HG03060 (cell line): ENCODE data around the gene WNT2B.

Experiments
- ATAC-seq: cut with Tn5 transposase; IDR thresholded peaks from one replicate; pipeline ENCODE4 v1.9.1; 2021; ENCODE audit warnings: low read depth, moderate number of reproducible peaks; ENCODE audit not compliant: unreplicated experiment

WNT2B gene

DNA sequence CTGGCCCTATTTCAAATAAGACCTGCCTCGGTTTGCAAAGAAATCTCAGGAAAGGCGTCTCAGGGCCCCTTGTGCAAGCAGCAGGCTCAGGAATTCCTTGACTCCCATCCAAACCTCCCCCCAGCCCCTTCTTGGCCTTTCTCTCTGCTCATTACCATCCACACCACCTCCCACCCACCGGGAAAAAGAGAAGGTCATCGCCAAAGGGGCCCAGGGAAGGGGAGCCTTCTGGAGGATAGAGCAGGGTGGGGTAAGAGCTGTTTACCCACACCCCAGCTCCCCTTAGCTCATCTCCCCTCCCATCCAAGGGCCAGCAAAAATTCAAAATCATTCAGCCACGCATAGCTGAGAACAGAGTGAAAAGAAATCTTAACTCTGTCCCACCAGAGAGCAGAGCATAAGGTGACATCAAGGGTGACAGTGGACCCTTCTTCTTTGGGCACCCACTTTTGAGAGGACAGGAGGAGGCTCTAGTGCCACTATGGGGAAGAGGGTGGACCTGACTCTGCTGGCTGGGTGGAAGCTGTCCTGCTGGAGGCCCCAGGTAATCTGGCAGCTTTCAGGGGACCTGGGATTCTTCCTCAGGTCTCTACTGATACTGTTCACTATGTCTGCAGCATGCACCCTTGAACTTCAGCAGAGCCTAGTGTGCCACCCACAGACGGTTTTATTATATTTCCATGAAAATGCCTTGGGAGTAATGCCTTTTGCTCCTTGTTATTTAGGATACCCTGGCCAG lies 3.9 kb upstream of the WNT2B start:
- ATAC-seq = no peak

DNA sequence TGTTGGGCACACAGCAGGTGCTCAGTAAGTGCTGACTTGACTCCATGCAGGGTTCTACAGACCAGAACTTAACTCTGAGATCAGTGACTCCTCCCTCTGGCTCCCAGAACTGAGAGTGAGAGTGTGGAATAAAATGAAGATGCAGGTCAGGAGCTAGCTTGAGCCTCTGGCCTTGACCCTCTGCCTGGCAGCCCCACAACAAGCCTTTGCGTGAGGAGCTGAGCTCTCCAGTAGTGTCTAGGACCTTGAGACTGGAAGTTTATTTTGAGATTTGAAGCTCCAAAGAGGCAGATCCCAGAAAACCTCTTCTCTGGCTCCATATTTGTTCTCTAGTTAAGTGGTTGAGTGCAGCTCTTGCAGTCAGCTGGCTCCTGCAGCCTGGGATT lies 3.4 kb upstream of the WNT2B start:
- ATAC-seq = no peak

GRCh38 chr1:112505878-112506277 lies 2.9 kb upstream of the WNT2B start:
- no peak for ATAC-seq

GRCh38 chr1:112506306-112506705 lies 2.5 kb upstream of the WNT2B start:
- ATAC-seq = no peak

DNA sequence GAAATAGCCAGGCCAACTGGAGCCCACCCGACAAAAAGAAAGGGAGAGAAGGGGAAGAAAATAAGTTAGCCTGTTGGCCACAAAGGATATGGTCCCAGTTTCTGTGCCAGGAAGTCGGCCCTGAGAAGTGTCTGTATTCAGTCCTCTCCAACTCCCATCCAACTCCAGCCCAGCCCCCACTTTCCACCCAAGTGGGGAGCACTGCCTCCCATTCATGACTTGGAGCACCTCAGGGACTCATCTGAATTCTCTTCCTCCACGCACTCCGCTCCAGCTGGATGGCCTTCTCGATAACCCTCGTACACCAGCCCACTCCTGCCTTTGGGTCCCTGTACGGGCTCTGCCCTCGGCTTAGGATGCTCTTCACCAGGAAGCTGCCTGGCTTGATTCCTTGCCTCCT lies 2.0 kb upstream of the WNT2B start:
- no peak for ATAC-seq

DNA sequence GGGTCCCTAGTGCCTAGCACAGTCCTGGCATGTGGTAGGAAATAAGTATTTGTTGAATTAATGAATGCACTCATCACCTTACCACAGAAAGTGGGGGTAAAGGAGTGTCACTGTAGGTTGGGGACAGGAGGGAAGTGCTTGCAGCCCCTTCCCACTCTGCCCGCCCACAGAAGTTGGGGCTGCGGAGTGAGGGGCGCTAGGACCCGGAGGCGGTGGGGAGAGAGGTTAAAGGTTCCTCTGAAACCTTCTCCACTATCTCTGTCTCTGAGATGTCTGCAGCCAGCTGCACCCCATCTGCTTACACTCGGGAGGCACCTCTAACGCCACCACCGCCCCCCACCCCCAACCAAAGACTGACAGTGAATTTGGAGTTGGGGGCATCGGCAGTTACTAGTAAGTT lies 1.4 kb upstream of the WNT2B start:
- no peak for ATAC-seq

GRCh38 chr1:112507921-112508277 lies 866 bp upstream of the WNT2B start:
- ATAC-seq = no peak

DNA sequence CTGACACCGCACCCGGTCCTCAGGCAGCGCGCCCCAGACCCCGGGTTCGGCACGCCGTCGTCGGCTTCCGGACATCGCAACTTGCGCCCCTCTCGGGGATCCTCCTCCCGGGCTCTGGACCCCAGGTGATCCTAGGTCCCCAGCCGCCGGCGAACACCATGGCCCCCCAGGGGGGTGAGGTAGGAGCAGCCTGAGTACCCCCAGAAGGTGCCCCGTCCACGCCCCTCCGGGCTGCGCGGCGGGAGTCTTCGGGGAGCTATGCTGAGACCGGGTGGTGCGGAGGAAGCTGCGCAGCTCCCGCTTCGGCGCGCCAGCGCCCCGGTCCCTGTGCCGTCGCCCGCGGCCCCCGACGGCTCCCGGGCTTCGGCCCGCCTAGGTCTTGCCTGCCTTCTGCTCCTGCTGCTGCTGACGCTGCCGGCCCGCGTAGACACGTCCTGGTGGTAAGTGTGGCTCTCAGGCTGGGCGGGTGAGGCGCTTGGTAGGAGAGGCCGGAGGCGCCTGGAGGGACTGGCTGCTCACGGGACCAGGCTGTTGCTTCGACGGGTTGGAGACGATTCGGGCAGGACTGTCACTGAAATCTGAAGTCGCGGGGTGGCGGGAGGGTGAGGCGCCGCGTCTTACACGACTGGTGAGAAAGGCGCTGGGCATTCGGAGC lies 367 bp downstream of the WNT2B start:
- ATAC-seq = no peak

DNA sequence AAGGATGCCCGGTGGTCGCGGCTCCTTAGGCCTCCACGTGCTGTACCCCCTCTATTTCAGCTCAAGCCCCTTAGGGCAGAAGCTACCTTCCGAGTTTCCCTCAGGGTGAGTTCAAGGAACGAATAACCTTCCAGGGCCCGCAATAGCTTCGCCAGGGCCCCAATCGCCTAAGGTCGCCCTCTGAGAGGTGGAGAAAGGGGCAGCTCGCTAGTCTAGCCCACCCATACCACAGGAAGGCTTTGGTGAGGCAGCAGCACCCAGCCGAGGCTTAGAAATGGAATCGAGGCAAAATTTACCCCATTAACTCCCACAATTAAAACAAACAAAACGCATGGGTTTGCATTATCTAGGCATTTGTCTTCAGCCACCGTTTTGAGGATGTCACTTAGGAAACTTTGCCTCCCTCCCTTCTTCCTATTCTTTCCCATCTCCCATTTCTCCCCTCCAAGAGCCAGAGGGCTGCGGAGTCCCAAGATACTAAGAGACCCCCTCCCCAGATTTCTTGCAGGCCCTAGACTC lies 954 bp downstream of the WNT2B start:
- ATAC-seq = no peak

DNA sequence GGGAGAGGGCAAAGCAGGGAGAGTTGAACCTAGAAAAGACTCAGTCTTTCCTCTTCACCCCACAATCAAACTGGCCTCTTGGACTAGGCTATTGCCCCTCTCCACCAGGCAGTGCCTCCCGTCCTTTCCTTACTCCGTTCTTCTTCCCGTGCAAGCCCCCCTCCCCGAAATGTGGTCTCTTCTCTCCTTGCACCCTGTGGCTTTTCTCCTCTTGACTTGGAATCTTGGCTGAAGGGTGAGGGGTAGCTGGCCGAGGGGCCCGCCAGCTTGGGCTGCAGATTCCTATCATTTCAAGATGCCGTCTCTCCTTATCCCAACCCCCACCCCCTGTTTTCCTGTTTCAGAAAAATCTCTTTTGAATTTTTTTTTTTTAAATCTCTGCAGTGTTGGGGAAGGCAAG lies 1.6 kb downstream of the WNT2B start:
- no peak for ATAC-seq

DNA sequence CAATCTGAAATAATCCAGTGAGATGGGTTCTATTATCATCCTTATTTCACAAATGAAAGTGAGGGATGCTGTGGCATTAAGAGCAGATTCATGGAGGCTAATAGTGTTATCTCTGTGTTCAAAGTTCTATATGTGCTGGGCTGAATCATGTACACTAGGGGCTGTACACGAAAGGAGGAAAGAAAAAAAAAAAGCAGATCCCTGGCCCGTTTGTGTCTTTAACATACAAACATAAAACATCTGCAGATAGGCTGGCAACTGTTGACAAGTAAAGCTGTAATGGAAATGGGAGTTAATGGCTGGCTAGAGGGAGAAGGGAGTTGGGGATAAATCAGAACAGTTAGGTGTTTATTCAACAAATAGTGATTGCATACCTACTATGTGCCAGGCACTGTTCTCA lies 3.1 kb downstream of the WNT2B start:
- ATAC-seq = no peak

GRCh38 chr1:112513112-112513870 lies 4.5 kb downstream of the WNT2B start:
- ATAC-seq = no peak

DNA sequence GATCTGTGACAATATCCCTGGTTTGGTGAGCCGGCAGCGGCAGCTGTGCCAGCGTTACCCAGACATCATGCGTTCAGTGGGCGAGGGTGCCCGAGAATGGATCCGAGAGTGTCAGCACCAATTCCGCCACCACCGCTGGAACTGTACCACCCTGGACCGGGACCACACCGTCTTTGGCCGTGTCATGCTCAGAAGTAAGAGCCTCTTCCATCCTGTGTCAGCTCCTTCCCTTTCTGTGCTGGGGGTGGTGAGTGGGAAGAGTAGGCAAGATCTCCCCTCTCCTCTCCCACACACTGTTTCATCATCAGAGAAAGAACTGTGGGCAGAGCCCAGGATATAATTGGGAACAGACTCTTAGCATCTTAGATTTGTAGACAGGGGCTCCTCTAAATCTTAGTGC lies 6.1 kb downstream of the WNT2B start:
- no peak for ATAC-seq

- ATAC-seq = no peak
Measured at GRCh38 chr1:112515311-112516009, 6.7 kb downstream of the WNT2B start.

- ATAC-seq = no peak
Measured at GRCh38 chr1:112516141-112516540, 7.4 kb downstream of the WNT2B start.

- no peak for ATAC-seq
Measured at GRCh38 chr1:112517231-112517630, 8.5 kb downstream of the WNT2B start.

- ATAC-seq = no peak
Measured at GRCh38 chr1:112517646-112518045, 8.9 kb downstream of the WNT2B start.

- ATAC-seq = no peak
Measured at GRCh38 chr1:112518186-112518585, 9.4 kb downstream of the WNT2B start.

DNA sequence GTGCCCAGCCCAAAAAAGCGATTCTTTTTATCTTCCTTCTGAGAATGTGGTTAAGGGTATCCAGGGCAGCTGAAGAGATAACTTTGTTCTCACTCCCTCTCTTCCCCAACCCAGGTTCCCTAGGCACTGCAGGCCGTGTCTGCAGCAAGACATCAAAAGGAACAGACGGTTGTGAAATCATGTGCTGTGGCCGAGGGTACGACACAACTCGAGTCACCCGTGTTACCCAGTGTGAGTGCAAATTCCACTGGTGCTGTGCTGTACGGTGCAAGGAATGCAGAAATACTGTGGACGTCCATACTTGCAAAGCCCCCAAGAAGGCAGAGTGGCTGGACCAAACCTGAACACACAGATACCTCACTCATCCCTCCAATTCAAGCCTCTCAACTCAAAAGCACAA lies 11.4 kb downstream of the WNT2B start:
- no peak for ATAC-seq

DNA sequence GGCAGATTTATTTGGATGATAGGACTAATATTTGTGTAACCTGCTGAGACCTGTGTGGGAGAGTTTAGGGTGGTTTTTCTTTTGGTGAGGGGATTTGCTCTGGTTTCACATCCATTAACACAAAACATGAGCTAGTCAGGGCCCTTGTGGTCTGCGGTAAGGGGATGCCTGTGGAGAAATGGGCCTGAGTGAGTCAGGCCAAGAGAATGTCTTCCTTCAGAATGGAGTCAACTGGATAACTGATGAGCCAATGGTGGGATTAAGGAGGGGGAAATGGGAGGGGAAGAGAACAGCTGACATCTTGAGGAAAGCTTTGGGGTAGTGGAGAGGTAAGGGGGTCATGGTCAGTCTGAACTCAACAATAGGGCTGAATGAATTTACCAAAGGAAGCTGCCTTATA lies 13.9 kb downstream of the WNT2B start:
- no peak for ATAC-seq

GRCh38 chr1:112524251-112524650 lies 15.5 kb downstream of the WNT2B start:
- no peak for ATAC-seq
